Cardiac muscle cell (in vitro differentiated cells and primary cell): Measurements from ENCODE around the gene SNX27. TPM values are rescaled to one million over a fixed set of nuclear protein-coding genes. Genes with fewer than 3 reads are reported as not detected.

Experiments
- DNase-seq, 2 donors: peaks; one replicate each; pipeline versions ENCODE4 v3.0.0 to v3.0.0-alpha.2; 2010 to 2017; ENCODE audit warnings: low read depth in 1 of 2, low spot score in 1 of 2
- H3K27ac ChIP-seq: fragments of 200-600 bp; sonication (generic); 2 replicates; pipeline ENCODE4 v1.5.1; 2016
- H3K27me3 ChIP-seq: fragments of 200-600 bp; sonication (generic); 2 replicates; pipeline ENCODE4 v1.6.0; 2016; ENCODE audit warnings: control low read depth
- H3K36me3 ChIP-seq: fragments of 200-600 bp; sonication (generic); 2 replicates; pipeline ENCODE4 v1.5.1; 2016; ENCODE audit warnings: control low read depth
- H3K4me1 ChIP-seq: fragments of 200-600 bp; sonication (generic); 2 replicates; pipeline ENCODE4 v1.8.1; 2017; ENCODE audit warnings: low read depth, mild to moderate bottlenecking, mixed run types
- H3K4me3 ChIP-seq: fragments of 200-600 bp; sonication (generic); 2 replicates; pipeline ENCODE4 v1.5.1; 2016; ENCODE audit warnings: mild to moderate bottlenecking
- H3K9me3 ChIP-seq: fragments of 200-600 bp; sonication (generic); 2 replicates; pipeline ENCODE4 v1.5.1; 2017; ENCODE audit warnings: low read depth, mild to moderate bottlenecking, control low read depth
- CTCF ChIP-seq: IDR thresholded peaks from 2 replicates; pipeline ENCODE4 v1.5.1; 2012; ENCODE audit warnings: low read depth, mild to moderate bottlenecking, low read length
- polyA plus RNA-seq: library from polyadenylated mRNA; unstranded; fragments of >200 nt; fragmentation: Nextera tagmentation; extraction: Ambion mirVana; gene quantifications from 2 replicates; pipeline ENCODE4 v1.2.1, GENCODE V29; 2016
- total RNA-seq: library from RNA; depleted of rRNA; stranded (reverse); fragments of >200 nt; gene quantifications from 2 replicates; pipeline ENCODE4 v1.2.3, GENCODE V29; 2016

The SNX27 gene
- total and polyA plus RNA-seq, 2 experiments from 2014 or later = 24.4 to 34.5 TPM

- Histone ChIP-seq H3K36me3 (no peaks in the 10 kb centered on the region), H3K4me3 (no peak overlapping the region), H3K9me3 (no peaks in the 10 kb centered on the region), H3K4me1 (no peaks in the 10 kb centered on the region), H3K27me3 (no peaks in the 10 kb centered on the region), H3K27ac (no peak overlapping the region)
- no peak for TF ChIP-seq CTCF
- no peak for DNase-seq
Measured at GRCh38 chr1:151711044-151711800, 99.4 kb downstream of the SNX27 start.

- no peak overlapping the region for H3K27ac ChIP-seq
- TF ChIP-seq CTCF = no peak
- no peaks in the 10 kb centered on the region for H3K4me1 ChIP-seq
- no peak for DNase-seq
- no peaks in the 10 kb centered on the region for H3K27me3 ChIP-seq
- no peaks in the 10 kb centered on the region for H3K36me3 ChIP-seq
- H3K4me3 ChIP-seq = no peak overlapping the region
- H3K9me3 ChIP-seq = no peaks in the 10 kb centered on the region
Measured at GRCh38 chr1:151711951-151712350, 100.1 kb downstream of the SNX27 start.

GRCh38 chr1:151713044-151713443, 101.2 kb downstream of the SNX27 start:
- H3K27me3 ChIP-seq = peaks cover 4% of the 10 kb centered on the region
- no peaks in the 10 kb centered on the region for H3K9me3 ChIP-seq
- TF ChIP-seq CTCF = no peak
- DNase-seq = no peak
- no peaks in the 10 kb centered on the region for H3K4me1 ChIP-seq
- no peak overlapping the region for H3K4me3 ChIP-seq
- H3K36me3 ChIP-seq = no peaks in the 10 kb centered on the region
- H3K27ac ChIP-seq = no peak overlapping the region

GRCh38 chr1:151713874-151714273, 102.0 kb downstream of the SNX27 start:
- H3K9me3 ChIP-seq = no peaks in the 10 kb centered on the region
- no peak for DNase-seq
- no peaks in the 10 kb centered on the region for H3K36me3 ChIP-seq
- H3K27ac ChIP-seq = no peak overlapping the region
- peaks cover 9% of the 10 kb centered on the region for H3K27me3 ChIP-seq
- H3K4me1 ChIP-seq = no peaks in the 10 kb centered on the region
- no peak overlapping the region for H3K4me3 ChIP-seq
- no peak for TF ChIP-seq CTCF

- DNase-seq = no peak
- no peak overlapping the region for H3K4me3 ChIP-seq
- H3K36me3 ChIP-seq = no peaks in the 10 kb centered on the region
- no peak for TF ChIP-seq CTCF
- H3K9me3 ChIP-seq = no peaks in the 10 kb centered on the region
- H3K4me1 ChIP-seq = peaks cover 2% of the 10 kb centered on the region
- no peak overlapping the region for H3K27ac ChIP-seq
- H3K27me3 ChIP-seq = peaks cover 9% of the 10 kb centered on the region
Measured at GRCh38 chr1:151714820-151715725, 103.2 kb downstream of the SNX27 start.
